Gastrocnemius medialis (tissue), 4 donors: ENCODE measurements around the gene SETBP1. TPM values are rescaled to one million over a fixed set of nuclear protein-coding genes. Genes with fewer than 3 reads are reported as not detected.

Experiments used
- ATAC-seq, 2 donors: fragments of 150-250 bp; one replicate each; pipeline ENCODE4 v1.9.1; 2016
- DNase-seq, 2 donors: peaks; one replicate each; pipeline ENCODE4 v3.0.0-alpha.2; 2019
- H3K27ac ChIP-seq, 4 donors: fragments of 200-600 bp; sonication (generic); 1 replicate in 1 of 4; 2 replicates in 3 of 4; pipeline ENCODE4 v1.5.1; 2016 to 2018; ENCODE audit warnings: mild to moderate bottlenecking in 2 of 4, moderate library complexity in 1 of 4
- H3K27me3 ChIP-seq, 3 donors: fragments of 200-600 bp; sonication (generic) in 2 of 3; 1 replicate in 1 of 3; 2 replicates in 2 of 3; pipeline versions ENCODE4 v1.5.1 to v1.6.0; 2016 to 2019; ENCODE audit warnings: mild to moderate bottlenecking in 1 of 3, moderate library complexity in 1 of 3
- H3K36me3 ChIP-seq, 2 donors: fragments of 200-600 bp; sonication (generic) in 1 of 2; one replicate each; pipeline ENCODE4 v1.5.1; 2017 to 2018
- H3K4me1 ChIP-seq, 2 donors: fragments of 200-600 bp; sonication (generic) in 1 of 2; one replicate each; pipeline ENCODE4 v1.5.1; 2016 to 2017; ENCODE audit warnings: mild to moderate bottlenecking in 2 of 2
- H3K4me3 ChIP-seq, 4 donors: fragments of 200-600 bp; sonication (generic) in 3 of 4; 1 replicate in 1 of 4; 2 replicates in 3 of 4; pipeline ENCODE4 v1.5.1; 2016 to 2019; ENCODE audit warnings: mild to moderate bottlenecking in 2 of 4
- H3K9me3 ChIP-seq, 3 donors: fragments of 200-600 bp; sonication (generic) in 2 of 3; 1 replicate in 1 of 3; 2 replicates in 2 of 3; pipeline ENCODE4 v1.5.1; 2016 to 2019
- CTCF ChIP-seq, 5 experiments: fragments of 450-650 bp in 3 of 5; fragments of 200-600 bp in 2 of 5; sonication (generic) in 2 of 5; IDR thresholded peaks in 4 of 5; conservative IDR thresholded peaks in 1 of 5; 1 replicate in 4 of 5; 2 replicates in 1 of 5; pipeline ENCODE4 v1.5.1; 2016 to 2019; ENCODE audit warnings: antibody characterized with exemption in 5 of 5, mild to moderate bottlenecking in 3 of 5, moderate library complexity in 3 of 5
- POLR2A ChIP-seq, 2 donors: fragments of 450-650 bp; IDR thresholded peaks; one replicate each; pipeline ENCODE4 v1.6.1; 2017; ENCODE audit warnings: antibody characterized with exemption in 2 of 2, mild to moderate bottlenecking in 2 of 2, moderate library complexity in 2 of 2
- in situ Hi-C, 4 donors: fragments of 200-750 bp; cut with MboI; loops; one replicate each; pipeline versions ENCODE4 v1.15.0 to v1.8.0; 2017; ENCODE audit warnings: low sequenced_read_pairs in 4 of 4
- intact Hi-C: fragments of 100-400 bp; cut with DNase I; formaldehyde crosslinking; loops from one replicate; pipeline ENCODE4 v1.15.1; 2023; ENCODE audit warnings: low total_unique reads
- total RNA-seq, 4 donors: library from RNA; depleted of rRNA; stranded (reverse); fragments of >200 nt; gene quantifications; one replicate each; pipeline versions ENCODE4 v1.1.0 to v1.2.3, GENCODE V29; 2016

The SETBP1 gene
- total RNA-seq, 4 donors from 2014 or later: 9.2 to 20.0 (median 15.3) TPM

- no peak for DNase-seq
- TF ChIP-seq POLR2A (IDR thresholded peaks at IDR 0.05) (no peak), CTCF (IDR thresholded peaks at IDR 0.05 in 4 of 5, conservative IDR thresholded peaks at IDR 0.05 in 1 of 5) (no peak)
These were observed 85.8 kb downstream of the SETBP1 start for GRCh38 chr18:44766450-44766849.

DNA sequence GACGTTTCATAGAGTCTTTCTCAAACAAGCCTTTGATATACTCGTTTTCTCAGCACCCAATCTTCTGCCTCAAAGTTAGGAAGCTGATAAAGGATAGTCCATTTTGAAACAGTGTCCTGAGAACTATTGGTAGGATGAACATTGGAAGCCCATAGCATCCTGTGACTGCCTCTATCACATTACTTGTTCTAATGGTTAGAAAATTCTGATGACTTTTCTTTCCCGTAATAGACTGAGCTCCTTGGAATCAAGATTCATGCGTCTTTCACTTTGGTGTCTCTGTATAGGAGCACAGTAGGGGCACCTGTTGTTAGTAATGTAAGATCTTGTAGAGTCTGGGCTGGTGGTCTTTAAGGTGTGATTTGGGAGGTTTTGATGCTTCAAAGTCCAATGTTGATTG lies 87.1 kb downstream of the SETBP1 start:
- DNase-seq: no peak
- in situ Hi-C loops: no loop called here
- peak overlapping the region; percentile 4 to 79 (median 61) for H3K27ac ChIP-seq

More at GRCh38 chr18:44766450-44766849, 85.8 kb downstream of the SETBP1 start:
- Histone ChIP-seq H3K36me3 (no peaks in the 10 kb centered on the region), H3K27me3 (no peaks in the 10 kb centered on the region), H3K4me1 (peaks cover 68 to 77% of the 10 kb centered on the region in 2 donors), H3K4me3 (no peak overlapping the region), H3K27ac (peak overlapping the region; percentile 44 to 79 (median 74)), H3K9me3 (no peaks in the 10 kb centered on the region)
- ATAC-seq: no peak
- intact Hi-C loops (no loop called here), in situ Hi-C loops (no loop called here)

GRCh38 chr18:44770641-44771040 lies 90.0 kb downstream of the SETBP1 start:
- no peak overlapping the region for H3K27ac ChIP-seq
- no peak for TF ChIP-seq POLR2A (IDR thresholded peaks at IDR 0.05)
- no peak for TF ChIP-seq CTCF (IDR thresholded peaks at IDR 0.05 in 4 of 5, conservative IDR thresholded peaks at IDR 0.05 in 1 of 5)
- DNase-seq (no peak), ATAC-seq (no peak)
- in situ Hi-C loops (no loop called here), intact Hi-C loops (no loop called here)
- H3K36me3 ChIP-seq: no peaks in the 10 kb centered on the region
- H3K9me3 ChIP-seq: no peaks in the 10 kb centered on the region
- H3K27me3 ChIP-seq: no peaks in the 10 kb centered on the region
- H3K4me3 ChIP-seq: no peak overlapping the region
- peaks cover 53 to 75% of the 10 kb centered on the region in 2 donors for H3K4me1 ChIP-seq

More for the DNA sequence above, 87.1 kb downstream of the SETBP1 start:
- Histone ChIP-seq H3K9me3 (no peaks in the 10 kb centered on the region), H3K27me3 (no peaks in the 10 kb centered on the region), H3K36me3 (no peaks in the 10 kb centered on the region), H3K4me1 (peaks cover 62 to 71% of the 10 kb centered on the region in 2 donors), H3K4me3 (no peak overlapping the region)
- TF ChIP-seq CTCF (IDR thresholded peaks at IDR 0.05 in 4 of 5, conservative IDR thresholded peaks at IDR 0.05 in 1 of 5): no peak
- TF ChIP-seq POLR2A (IDR thresholded peaks at IDR 0.05): no peak
- intact Hi-C loops: no loop called here
- ATAC-seq: peak; percentile 69 to 83

- TF ChIP-seq CTCF (IDR thresholded peaks at IDR 0.05 in 4 of 5, conservative IDR thresholded peaks at IDR 0.05 in 1 of 5) (no peak), POLR2A (IDR thresholded peaks at IDR 0.05) (no peak)
- Histone ChIP-seq H3K27ac (peak overlapping the region in 3 of 4 donors; percentile 49 to 59 (median 55)), H3K4me1 (peaks cover 44 to 66% of the 10 kb centered on the region in 2 donors), H3K27me3 (no peaks in the 10 kb centered on the region), H3K4me3 (no peak overlapping the region), H3K36me3 (no peaks in the 10 kb centered on the region), H3K9me3 (no peaks in the 10 kb centered on the region)
- intact Hi-C loops: no loop called here
- ATAC-seq: no peak
- in situ Hi-C loops: no loop called here
- no peak for DNase-seq
These were observed 90.9 kb downstream of the SETBP1 start for GRCh38 chr18:44771572-44771955.
